BLaER1 treated with 17β-estradiol and CSF1 and Interleukin-3, amounts not matched to agents 10 nM and 100 nM (cell line): Measurements from ENCODE around the gene VAC14.
A peak's percentile ranks its signal among the peaks of the same experiment; 100 is the strongest.

Source experiments
- H3K27ac ChIP-seq, 11 experiments: shearing (Covaris generic); formaldehyde crosslinking; 2 replicates each; pipeline ENCODE4 v1.8.1; 2022
- H3K27me3 ChIP-seq, 11 experiments: shearing (Covaris generic); formaldehyde crosslinking; 2 replicates each; pipeline ENCODE4 v1.8.1; 2022
- H3K36me3 ChIP-seq, 11 experiments: shearing (Covaris generic); formaldehyde crosslinking; 2 replicates each; pipeline ENCODE4 v1.8.1; 2022
- H3K4me1 ChIP-seq, 10 experiments: shearing (Covaris generic); formaldehyde crosslinking; 2 replicates each; pipeline ENCODE4 v1.8.1; 2022
- H3K4me2 ChIP-seq, 11 experiments: shearing (Covaris generic); formaldehyde crosslinking; 2 replicates each; pipeline ENCODE4 v1.8.1; 2022
- H3K4me3 ChIP-seq, 10 experiments: shearing (Covaris generic); formaldehyde crosslinking; 2 replicates each; pipeline ENCODE4 v1.8.1; 2022
- H3K9ac ChIP-seq, 11 experiments: shearing (Covaris generic); formaldehyde crosslinking; 2 replicates each; pipeline ENCODE4 v1.8.1; 2022
- H3K9me3 ChIP-seq, 11 experiments: shearing (Covaris generic); formaldehyde crosslinking; replicated peaks in 1 of 11; 2 replicates each; pipeline ENCODE4 v1.8.1; 2022
- H4K20me1 ChIP-seq, 11 experiments: shearing (Covaris generic); formaldehyde crosslinking; 2 replicates each; pipeline ENCODE4 v1.8.1; 2022
- Cebpa-rat ChIP-seq, 11 experiments: shearing (Covaris generic); IDR thresholded peaks; 2 replicates each; pipeline ENCODE4 v1.8.1; 2022

The VAC14 gene

GRCh38 chr16:70704586-70704985 lies 96.4 kb downstream of the VAC14 start:
- Histone ChIP-seq H3K4me2 (peak overlapping the region in 2 of 11 experiments; percentile 71 to 83; a peak in 4 of 22 replicates), H3K36me3 (peaks cover 0 to 87% (median 5%) of the 10 kb centered on the region in 11 experiments; a peak in 6 of 22 replicates), H3K9me3 (no peaks in the 10 kb centered on the region), H3K27ac (no peak overlapping the region), H4K20me1 (peaks cover 0 to 100% (median 8%) of the 10 kb centered on the region in 11 experiments; a peak in 11 of 22 replicates), H3K4me1 (peaks cover 37 to 85% (median 48%) of the 10 kb centered on the region in 10 experiments), H3K27me3 (no peaks in the 10 kb centered on the region), H3K4me3 (no peak overlapping the region), H3K9ac (peak overlapping the region in 1 of 11 experiments; percentile 20; a peak in 1 of 22 replicates)
- no peak for TF ChIP-seq Cebpa-rat (IDR thresholded peaks at IDR 0.05)

GRCh38 chr16:70703835-70704381 lies 97.0 kb downstream of the VAC14 start:
- no peak overlapping the region for H3K27ac ChIP-seq

GRCh38 chr16:70703041-70703834 lies 97.7 kb downstream of the VAC14 start:
- no peaks in the 10 kb centered on the region for H3K9me3 ChIP-seq
- H3K4me2 ChIP-seq: peak overlapping the region in 9 of 11 experiments; percentile 71 to 94 (median 83); a peak in 14 of 22 replicates
- no peak overlapping the region for H3K4me3 ChIP-seq
- TF ChIP-seq Cebpa-rat (IDR thresholded peaks at IDR 0.05): no peak
- H3K4me1 ChIP-seq: peaks cover 48 to 99% (median 60%) of the 10 kb centered on the region in 10 experiments
- peaks cover 0 to 100% (median 8%) of the 10 kb centered on the region in 11 experiments; a peak in 11 of 22 replicates for H4K20me1 ChIP-seq
- H3K36me3 ChIP-seq: peaks cover 0 to 87% (median 8%) of the 10 kb centered on the region in 11 experiments; a peak in 15 of 22 replicates
- H3K9ac ChIP-seq: peak overlapping the region in 1 of 11 experiments; percentile 20; a peak in 1 of 22 replicates
- no peaks in the 10 kb centered on the region for H3K27me3 ChIP-seq
- H3K27ac ChIP-seq: peak overlapping the region in 1 of 11 experiments; percentile 76; a peak in 2 of 22 replicates

More at GRCh38 chr16:70703835-70704381, 97.0 kb downstream of the VAC14 start:
- Histone ChIP-seq H3K4me1 (peaks cover 41 to 92% (median 53%) of the 10 kb centered on the region in 10 experiments), H4K20me1 (peaks cover 0 to 100% (median 8%) of the 10 kb centered on the region in 11 experiments; a peak in 11 of 22 replicates), H3K4me3 (no peak overlapping the region), H3K9ac (peak overlapping the region in 2 of 11 experiments; percentile 1 to 20; a peak in 1 of 22 replicates), H3K36me3 (peaks cover 0 to 87% (median 5%) of the 10 kb centered on the region in 11 experiments; a peak in 7 of 22 replicates), H3K27me3 (no peaks in the 10 kb centered on the region), H3K4me2 (peak overlapping the region in 4 of 11 experiments; percentile 71 to 91 (median 82); a peak in 4 of 22 replicates), H3K9me3 (no peaks in the 10 kb centered on the region)
- no peak for TF ChIP-seq Cebpa-rat (IDR thresholded peaks at IDR 0.05)

- H3K9me3 ChIP-seq: no peaks in the 10 kb centered on the region
- peak overlapping the region; percentile 71 to 94 (median 86); a peak in 18 of 22 replicates for H3K4me2 ChIP-seq
- H3K4me1 ChIP-seq: peaks cover 54 to 100% (median 66%) of the 10 kb centered on the region in 10 experiments
- H3K36me3 ChIP-seq: peaks cover 0 to 87% (median 8%) of the 10 kb centered on the region in 11 experiments; a peak in 15 of 22 replicates
- H3K4me3 ChIP-seq: no peak overlapping the region
- no peak for TF ChIP-seq Cebpa-rat (IDR thresholded peaks at IDR 0.05)
- H3K27me3 ChIP-seq: no peaks in the 10 kb centered on the region
- peaks cover 0 to 100% (median 13%) of the 10 kb centered on the region in 11 experiments; a peak in 11 of 22 replicates for H4K20me1 ChIP-seq
- peak overlapping the region in 2 of 11 experiments; percentile 76 to 80; a peak in 3 of 22 replicates for H3K27ac ChIP-seq
- peak overlapping the region in 3 of 11 experiments; percentile 38 to 66 (median 52); a peak in 2 of 22 replicates for H3K9ac ChIP-seq
Observed at GRCh38 chr16:70702624-70703023, 98.3 kb downstream of the VAC14 start.

- TF ChIP-seq Cebpa-rat (IDR thresholded peaks at IDR 0.05): no peak
- H3K4me2 ChIP-seq: peak overlapping the region; percentile 71 to 94 (median 86)
- H3K27ac ChIP-seq: peak overlapping the region in 4 of 11 experiments; percentile 69 to 80 (median 74); a peak in 6 of 22 replicates
Observed at GRCh38 chr16:70701998-70702397, 99.0 kb downstream of the VAC14 start.

GRCh38 chr16:70701596-70701995 lies 99.4 kb downstream of the VAC14 start:
- TF ChIP-seq Cebpa-rat (IDR thresholded peaks at IDR 0.05): no peak
- Histone ChIP-seq H3K4me1 (peaks cover 65 to 100% (median 75%) of the 10 kb centered on the region in 10 experiments), H3K27me3 (no peaks in the 10 kb centered on the region), H3K36me3 (peaks cover 0 to 87% (median 8%) of the 10 kb centered on the region in 11 experiments; a peak in 15 of 22 replicates), H3K27ac (peak overlapping the region in 6 of 11 experiments; percentile 49 to 80 (median 72); a peak in 9 of 22 replicates), H3K4me2 (peak overlapping the region; percentile 71 to 94 (median 86)), H3K9me3 (no peaks in the 10 kb centered on the region), H3K9ac (peak overlapping the region in 4 of 11 experiments; percentile 26 to 66 (median 58); a peak in 6 of 22 replicates), H4K20me1 (peaks cover 0 to 100% (median 15%) of the 10 kb centered on the region in 11 experiments; a peak in 12 of 22 replicates), H3K4me3 (no peak overlapping the region)

More at GRCh38 chr16:70701998-70702397, 99.0 kb downstream of the VAC14 start:
- Histone ChIP-seq H3K9me3 (no peaks in the 10 kb centered on the region), H3K27me3 (no peaks in the 10 kb centered on the region), H3K4me3 (no peak overlapping the region), H4K20me1 (peaks cover 0 to 100% (median 15%) of the 10 kb centered on the region in 11 experiments; a peak in 11 of 22 replicates), H3K36me3 (peaks cover 0 to 87% (median 8%) of the 10 kb centered on the region in 11 experiments; a peak in 15 of 22 replicates), H3K9ac (peak overlapping the region in 4 of 11 experiments; percentile 26 to 66 (median 45); a peak in 6 of 22 replicates), H3K4me1 (peaks cover 61 to 100% (median 71%) of the 10 kb centered on the region in 10 experiments)

- Histone ChIP-seq H3K9me3 (no peaks in the 10 kb centered on the region), H3K4me3 (no peak overlapping the region), H3K27ac (peak overlapping the region; percentile 20 to 80 (median 69); a peak in 19 of 22 replicates), H3K9ac (peak overlapping the region in 10 of 11 experiments; percentile 49 to 75 (median 64); a peak in 17 of 22 replicates), H3K36me3 (peaks cover 0 to 87% (median 8%) of the 10 kb centered on the region in 11 experiments; a peak in 15 of 22 replicates), H3K4me2 (peak overlapping the region; percentile 71 to 94 (median 86)), H4K20me1 (peaks cover 0 to 100% (median 15%) of the 10 kb centered on the region in 11 experiments; a peak in 12 of 22 replicates), H3K4me1 (peaks cover 70 to 100% (median 81%) of the 10 kb centered on the region in 10 experiments), H3K27me3 (no peaks in the 10 kb centered on the region)
- no peak for TF ChIP-seq Cebpa-rat (IDR thresholded peaks at IDR 0.05)
Observed at GRCh38 chr16:70701036-70701435, 99.9 kb downstream of the VAC14 start.
